ENCODE measurements around the gene MYO19.

GRCh38 chr17:36515837-36516236, 18.8 kb downstream of the MYO19 start:
- TF ChIP-seq CTCF (IDR thresholded peaks at IDR 0.05), result no peak
- TF ChIP-seq POLR2A (IDR thresholded peaks at IDR 0.05), result no peak
